ENCODE measurements around the gene FNDC11.
"Not testable (repeated sequence)": the region's sequence is repeated elsewhere in the genome, so short reads cannot be mapped to it uniquely, and the experiment has no call there.

The FNDC11 gene

GRCh38 chr20:63553933-63554290 lies at the start of gene FNDC11:
TSS of gene FNDC11 (plus strand) at chr20:63554159. CDS start at chr20:63555664, 1,505 bp downstream.
- Histone ChIP-seq H3K27me3 (ENCODE audit: insufficient read depth, low read length) (peaks cover 9% of the 10 kb centered on the region), H3K9ac (ENCODE audit: low read depth, low read length) (peak within 1 kb of the TSS; percentile 64; the same call in 1 of the 2 replicates), H3K36me3 (ENCODE audit: insufficient read depth, low read depth, low read length) (no peaks in the 10 kb centered on the region), H3K4me1 (ENCODE audit: insufficient read depth, low read length) (peaks cover 4% of the 10 kb centered on the region; the same call in 1 of the 2 replicates), H3K4me3 (ENCODE audit: low read length) (peak within 1 kb of the TSS; percentile 75), H3K27ac (ENCODE audit: low read length) (no peak within 1 kb of the TSS), H3K9me3 (ENCODE audit: insufficient read depth, low read depth, low read length) (no peaks in the 10 kb centered on the region)

GRCh38 chr20:63504642-63505041 lies 49.3 kb upstream of the FNDC11 start:
- Histone ChIP-seq H3K4me3 (ENCODE audit: low read length) (no peak overlapping the region), H3K9ac (ENCODE audit: low read depth, low read length) (no peak overlapping the region), H3K4me1 (ENCODE audit: insufficient read depth, low read length) (no peaks in the 10 kb centered on the region; the same call in 1 of the 2 replicates), H3K27ac (ENCODE audit: low read length) (no peak overlapping the region), H3K9me3 (ENCODE audit: insufficient read depth, low read depth, low read length) (no peaks in the 10 kb centered on the region; the same call in 1 of the 2 replicates), H3K36me3 (ENCODE audit: insufficient read depth, low read depth, low read length) (no peaks in the 10 kb centered on the region), H3K27me3 (ENCODE audit: insufficient read depth, low read length) (peaks cover 24% of the 10 kb centered on the region)

- Histone ChIP-seq H3K9ac (ENCODE audit: low read depth, low read length) (no peak overlapping the region), H3K27ac (ENCODE audit: low read length) (no peak overlapping the region), H3K4me1 (ENCODE audit: insufficient read depth, low read length) (no peaks in the 10 kb centered on the region; the same call in 1 of the 2 replicates), H3K4me3 (ENCODE audit: low read length) (no peak overlapping the region), H3K36me3 (ENCODE audit: insufficient read depth, low read depth, low read length) (no peaks in the 10 kb centered on the region), H3K27me3 (ENCODE audit: insufficient read depth, low read length) (peaks cover 17% of the 10 kb centered on the region), H3K9me3 (ENCODE audit: insufficient read depth, low read depth, low read length) (no peaks in the 10 kb centered on the region; the same call in 1 of the 2 replicates)
Observed at GRCh38 chr20:63505281-63505680, 48.7 kb upstream of the FNDC11 start.

GRCh38 chr20:63505723-63506122 lies 48.2 kb upstream of the FNDC11 start:
- peaks cover 13% of the 10 kb centered on the region for H3K27me3 ChIP-seq (ENCODE audit: insufficient read depth, low read length)
- H3K4me3 ChIP-seq (ENCODE audit: low read length), result no peak overlapping the region
- no peaks in the 10 kb centered on the region; the same call in 1 of the 2 replicates for H3K4me1 ChIP-seq (ENCODE audit: insufficient read depth, low read length)
- no peak overlapping the region for H3K9ac ChIP-seq (ENCODE audit: low read depth, low read length)
- H3K27ac ChIP-seq (ENCODE audit: low read length), result no peak overlapping the region
- H3K36me3 ChIP-seq (ENCODE audit: insufficient read depth, low read depth, low read length), result no peaks in the 10 kb centered on the region
- no peaks in the 10 kb centered on the region; the same call in 1 of the 2 replicates for H3K9me3 ChIP-seq (ENCODE audit: insufficient read depth, low read depth, low read length)

- H3K4me3 ChIP-seq (ENCODE audit: low read length), result no peak overlapping the region
- H3K27me3 ChIP-seq (ENCODE audit: insufficient read depth, low read length), result peaks cover 8% of the 10 kb centered on the region; the same call in 1 of the 2 replicates
- no peaks in the 10 kb centered on the region for H3K36me3 ChIP-seq (ENCODE audit: insufficient read depth, low read depth, low read length)
- no peaks in the 10 kb centered on the region; the same call in 1 of the 2 replicates for H3K9me3 ChIP-seq (ENCODE audit: insufficient read depth, low read depth, low read length)
- H3K9ac ChIP-seq (ENCODE audit: low read depth, low read length), result no peak overlapping the region
- no peaks in the 10 kb centered on the region for H3K4me1 ChIP-seq (ENCODE audit: insufficient read depth, low read length)
- H3K27ac ChIP-seq (ENCODE audit: low read length), result no peak overlapping the region
Observed at GRCh38 chr20:63507083-63507743, 46.7 kb upstream of the FNDC11 start.

GRCh38 chr20:63508072-63508768 lies 45.7 kb upstream of the FNDC11 start:
- no peaks in the 10 kb centered on the region for H3K36me3 ChIP-seq (ENCODE audit: insufficient read depth, low read depth, low read length)
- H3K27ac ChIP-seq (ENCODE audit: low read length), result no peak overlapping the region
- peaks cover 8% of the 10 kb centered on the region; the same call in 1 of the 2 replicates for H3K27me3 ChIP-seq (ENCODE audit: insufficient read depth, low read length)
- H3K4me3 ChIP-seq (ENCODE audit: low read length), result no peak overlapping the region
- H3K9ac ChIP-seq (ENCODE audit: low read depth, low read length), result no peak overlapping the region
- H3K4me1 ChIP-seq (ENCODE audit: insufficient read depth, low read length), result no peaks in the 10 kb centered on the region
- no peaks in the 10 kb centered on the region; the same call in 1 of the 2 replicates for H3K9me3 ChIP-seq (ENCODE audit: insufficient read depth, low read depth, low read length)

GRCh38 chr20:63509088-63509564 lies 44.8 kb upstream of the FNDC11 start:
- Histone ChIP-seq H3K27me3 (ENCODE audit: insufficient read depth, low read length) (peaks cover 2% of the 10 kb centered on the region; the same call in 1 of the 2 replicates), H3K36me3 (ENCODE audit: insufficient read depth, low read depth, low read length) (no peaks in the 10 kb centered on the region), H3K9me3 (ENCODE audit: insufficient read depth, low read depth, low read length) (no peaks in the 10 kb centered on the region; the same call in 1 of the 2 replicates), H3K4me1 (ENCODE audit: insufficient read depth, low read length) (no peaks in the 10 kb centered on the region), H3K4me3 (ENCODE audit: low read length) (no peak overlapping the region), H3K27ac (ENCODE audit: low read length) (no peak overlapping the region), H3K9ac (ENCODE audit: low read depth, low read length) (no peak overlapping the region)

GRCh38 chr20:63513207-63513606 lies 40.8 kb upstream of the FNDC11 start:
- H3K27ac ChIP-seq (ENCODE audit: low read length), result no peak overlapping the region
- H3K27me3 ChIP-seq (ENCODE audit: insufficient read depth, low read length), result no peaks in the 10 kb centered on the region
- H3K4me1 ChIP-seq (ENCODE audit: insufficient read depth, low read length), result no peaks in the 10 kb centered on the region
- no peaks in the 10 kb centered on the region for H3K36me3 ChIP-seq (ENCODE audit: insufficient read depth, low read depth, low read length)
- no peak overlapping the region for H3K9ac ChIP-seq (ENCODE audit: low read depth, low read length)
- no peak overlapping the region for H3K4me3 ChIP-seq (ENCODE audit: low read length)
- no peaks in the 10 kb centered on the region; the same call in 1 of the 2 replicates for H3K9me3 ChIP-seq (ENCODE audit: insufficient read depth, low read depth, low read length)

- H3K27ac ChIP-seq (ENCODE audit: low read length); H3K27me3 ChIP-seq (ENCODE audit: insufficient read depth, low read length); H3K4me1 ChIP-seq (ENCODE audit: insufficient read depth, low read length); H3K9me3 ChIP-seq (ENCODE audit: insufficient read depth, low read depth, low read length); H3K9ac ChIP-seq (ENCODE audit: low read depth, low read length); H3K36me3 ChIP-seq (ENCODE audit: insufficient read depth, low read depth, low read length); H3K4me3 ChIP-seq (ENCODE audit: low read length): not testable (repeated sequence)
Observed at GRCh38 chr20:63514520-63514919, 39.4 kb upstream of the FNDC11 start.

- no peak overlapping the region for H3K27ac ChIP-seq (ENCODE audit: low read length)
- H3K9ac ChIP-seq (ENCODE audit: low read depth, low read length), result no peak overlapping the region
- H3K4me1 ChIP-seq (ENCODE audit: insufficient read depth, low read length), result no peaks in the 10 kb centered on the region
- no peaks in the 10 kb centered on the region for H3K9me3 ChIP-seq (ENCODE audit: insufficient read depth, low read depth, low read length)
- H3K4me3 ChIP-seq (ENCODE audit: low read length), result no peak overlapping the region
- H3K27me3 ChIP-seq (ENCODE audit: insufficient read depth, low read length), result peaks cover 12% of the 10 kb centered on the region; the same call in 1 of the 2 replicates
- H3K36me3 ChIP-seq (ENCODE audit: insufficient read depth, low read depth, low read length), result peaks cover 7% of the 10 kb centered on the region; the same call in 1 of the 2 replicates
Observed at GRCh38 chr20:63517376-63518309, 36.3 kb upstream of the FNDC11 start.

GRCh38 chr20:63518351-63518861 lies 35.6 kb upstream of the FNDC11 start:
- peaks cover 13% of the 10 kb centered on the region for H3K36me3 ChIP-seq (ENCODE audit: insufficient read depth, low read depth, low read length)
- H3K9me3 ChIP-seq (ENCODE audit: insufficient read depth, low read depth, low read length), result peaks cover 1% of the 10 kb centered on the region; the same call in 1 of the 2 replicates
- peaks cover 12% of the 10 kb centered on the region; the same call in 1 of the 2 replicates for H3K27me3 ChIP-seq (ENCODE audit: insufficient read depth, low read length)
- H3K27ac ChIP-seq (ENCODE audit: low read length), result no peak overlapping the region
- H3K9ac ChIP-seq (ENCODE audit: low read depth, low read length), result no peak overlapping the region
- no peak overlapping the region for H3K4me3 ChIP-seq (ENCODE audit: low read length)
- H3K4me1 ChIP-seq (ENCODE audit: insufficient read depth, low read length), result no peaks in the 10 kb centered on the region

All from iPS-20b (cell line).